HTERT RPE-1 (cell line): Measurements from ENCODE around the gene IFNG-AS1.

Source experiments
- in situ Hi-C: fragments of 300-500 bp; cut with MboI; formaldehyde crosslinking; loops from 4 replicates; pipeline ENCODE4 v1.14.3; 2020; ENCODE audit warnings: low sequenced_read_pairs

Gene IFNG-AS1

DNA sequence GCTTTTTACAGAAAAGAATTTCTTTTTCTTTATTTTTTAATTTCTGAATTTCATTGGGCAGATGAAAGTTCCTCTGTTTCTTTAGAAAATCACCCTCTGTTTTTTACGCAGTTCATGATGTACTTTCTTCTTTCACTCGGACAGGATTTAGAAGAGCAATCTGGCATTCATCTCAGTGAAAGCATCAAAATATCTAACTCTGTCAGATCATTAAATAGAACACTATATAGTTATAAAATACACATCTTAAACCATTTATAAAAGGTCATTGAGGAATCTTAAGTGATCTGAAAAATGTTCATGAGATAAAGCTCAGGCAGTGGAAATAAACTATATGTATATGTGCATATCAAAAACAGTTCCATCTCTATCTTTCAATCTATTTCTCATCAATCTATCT is 3.9 kb downstream of the IFNG-AS1 start:
- in situ Hi-C loops: no loop called here

DNA sequence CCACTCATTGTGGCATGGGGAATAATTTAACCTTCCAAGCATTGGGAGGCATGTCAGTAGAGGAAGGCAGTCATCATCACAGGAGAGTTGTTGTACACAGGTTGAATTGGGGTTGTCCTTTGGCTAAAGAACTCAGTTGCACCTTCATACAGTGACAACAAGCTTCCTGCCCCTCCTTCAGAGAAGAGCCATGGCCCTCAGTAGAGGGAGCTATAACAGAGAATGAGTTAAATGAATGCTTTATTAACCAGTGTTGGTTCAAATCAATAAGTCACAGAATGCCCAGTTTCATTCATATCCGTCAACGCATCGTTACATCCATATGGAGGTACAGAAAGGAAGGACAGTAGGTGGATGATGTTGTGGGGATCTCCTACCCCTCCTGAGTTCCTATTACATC is 4.8 kb downstream of the IFNG-AS1 start:
- in situ Hi-C loops: no loop called here

DNA sequence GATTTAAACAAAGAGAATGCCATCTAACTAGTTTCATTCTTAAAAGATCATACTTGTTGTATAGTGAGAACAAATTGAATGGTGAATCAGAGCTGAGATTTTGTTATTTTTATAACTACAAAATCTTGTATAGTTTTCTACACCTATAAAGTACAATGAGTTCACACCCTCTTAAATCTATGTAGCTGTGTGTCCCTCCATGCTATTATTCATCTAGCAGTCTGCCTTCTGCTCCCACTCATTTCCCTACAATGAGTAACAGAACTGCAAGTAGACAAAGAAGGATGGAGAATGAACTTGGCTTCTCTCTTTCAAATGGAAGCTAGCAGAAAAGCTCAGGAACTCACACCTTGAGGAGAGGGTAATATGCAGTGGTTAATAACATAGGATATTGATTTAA is 7.1 kb downstream of the IFNG-AS1 start:
- in situ Hi-C loops: no loop called here

DNA sequence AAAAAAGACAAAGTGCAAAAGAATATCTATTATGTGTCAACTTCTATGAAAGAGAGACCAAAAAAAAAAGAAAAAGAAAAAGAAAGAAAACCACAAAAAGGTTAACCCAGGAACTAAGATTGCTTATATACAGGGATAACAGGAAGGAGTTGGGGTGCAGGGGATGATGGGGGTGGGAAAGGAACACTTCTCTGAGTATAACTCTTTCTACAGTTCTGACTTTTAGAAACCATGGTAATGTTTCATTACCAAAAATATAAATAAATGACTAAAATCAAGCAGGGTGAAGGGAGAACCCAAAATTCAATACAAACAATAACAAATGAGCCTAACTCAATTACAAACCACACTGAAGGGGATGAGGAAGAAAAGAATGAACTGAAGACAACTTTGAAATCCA is 9.1 kb downstream of the IFNG-AS1 start:
- in situ Hi-C loops: no loop called here

DNA sequence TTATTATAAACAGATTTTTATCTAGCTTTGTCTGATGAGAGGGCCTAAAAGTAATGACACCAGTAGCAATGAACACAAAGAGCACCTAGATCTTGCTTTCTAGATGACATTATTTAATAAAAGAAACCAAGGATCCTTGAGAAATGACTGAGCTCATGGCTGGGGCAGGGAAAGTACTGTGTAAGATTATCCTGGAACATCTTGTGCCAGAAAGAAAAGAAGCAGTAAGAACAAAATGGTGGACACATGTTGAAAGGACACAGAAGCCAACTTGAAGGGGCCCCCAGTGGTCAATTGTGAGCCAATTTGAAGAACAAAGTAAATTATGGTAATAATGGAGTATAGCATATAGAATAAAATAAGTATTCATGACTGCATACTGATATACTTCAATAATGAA is 10.0 kb downstream of the IFNG-AS1 start:
- in situ Hi-C loops: no loop called here

DNA sequence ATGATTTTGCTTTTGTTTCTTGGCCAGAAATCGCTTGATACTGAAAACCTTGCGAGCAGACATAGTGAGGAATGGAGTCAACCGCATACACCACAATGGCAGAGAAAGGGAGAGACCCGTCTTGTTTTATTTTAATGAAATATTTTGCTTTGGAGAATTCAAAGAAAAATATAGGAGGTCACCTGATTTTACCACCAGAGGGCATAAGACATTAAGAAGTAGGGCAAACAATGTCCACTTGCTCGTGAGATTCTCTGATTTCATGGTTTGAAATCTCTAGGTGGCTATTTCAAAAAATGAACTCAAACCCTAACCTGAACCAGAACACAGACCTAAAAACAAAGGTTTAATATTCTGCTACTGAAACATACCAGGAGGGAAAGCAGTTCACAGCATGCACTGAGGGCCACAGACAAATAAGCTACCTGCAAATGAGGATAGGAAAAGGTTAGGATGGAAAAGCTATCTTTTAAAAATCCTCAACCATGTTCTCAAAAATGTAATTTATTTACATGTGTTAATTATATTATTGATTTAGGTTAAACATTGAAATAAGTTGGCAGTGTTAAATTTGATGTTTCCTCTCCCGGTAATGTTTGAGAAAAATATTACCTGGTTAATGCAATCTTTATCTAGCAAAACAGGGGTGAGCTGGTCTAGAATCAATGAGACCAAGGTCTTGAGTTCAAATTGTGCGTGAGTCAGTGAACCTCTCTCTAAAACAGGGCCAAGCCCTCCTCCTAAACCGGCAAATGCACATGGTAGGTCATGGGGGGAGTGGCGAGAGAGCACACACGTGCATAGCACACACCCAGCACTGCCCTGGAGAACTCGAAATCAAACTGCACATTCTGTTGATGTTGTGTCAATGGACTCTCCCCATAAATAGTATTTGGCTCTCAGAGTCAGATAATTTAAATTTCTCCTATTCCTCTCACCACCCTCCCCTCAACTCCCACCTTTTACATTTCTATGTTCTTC is 12.5 kb downstream of the IFNG-AS1 start:
- in situ Hi-C loops: no loop called here

DNA sequence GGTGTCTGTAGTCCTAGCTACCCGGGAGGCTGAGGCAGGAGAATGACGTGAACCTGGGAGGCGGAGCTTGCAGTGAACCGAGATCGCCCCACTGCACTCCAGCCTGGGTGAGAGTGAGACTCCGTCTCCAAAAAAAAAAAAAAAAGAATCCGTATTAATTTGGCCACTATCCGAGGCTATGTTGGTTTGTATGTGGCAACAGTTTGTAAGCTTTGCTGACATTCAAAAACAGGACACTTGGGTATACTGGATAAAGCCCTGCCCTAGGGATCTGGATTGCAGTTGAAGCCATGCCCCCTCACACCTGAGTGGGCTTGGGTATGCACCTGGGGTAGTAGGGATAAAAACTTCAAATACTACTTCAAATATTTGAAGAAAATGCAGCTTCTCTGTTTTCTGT is 14.5 kb downstream of the IFNG-AS1 start:
- in situ Hi-C loops: no loop called here

DNA sequence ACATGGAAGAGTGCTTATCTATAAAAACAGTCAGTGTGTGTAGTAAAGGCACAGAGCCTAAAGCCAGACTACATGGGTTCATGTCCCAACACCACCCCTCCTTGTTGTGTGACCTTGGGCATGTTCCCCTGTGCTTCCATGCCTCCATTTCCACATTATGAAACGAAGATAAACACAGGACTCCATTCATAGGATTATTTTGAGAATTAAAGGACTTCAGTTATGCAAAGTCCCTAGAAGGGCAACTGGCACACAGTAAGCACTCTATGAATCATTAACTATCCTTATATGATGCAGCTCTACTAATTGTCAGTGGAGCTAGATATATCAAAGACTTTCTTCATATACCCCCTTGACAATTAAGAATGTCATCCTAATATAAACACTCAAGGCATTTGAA is 17.8 kb downstream of the IFNG-AS1 start:
- in situ Hi-C loops: no loop called here

DNA sequence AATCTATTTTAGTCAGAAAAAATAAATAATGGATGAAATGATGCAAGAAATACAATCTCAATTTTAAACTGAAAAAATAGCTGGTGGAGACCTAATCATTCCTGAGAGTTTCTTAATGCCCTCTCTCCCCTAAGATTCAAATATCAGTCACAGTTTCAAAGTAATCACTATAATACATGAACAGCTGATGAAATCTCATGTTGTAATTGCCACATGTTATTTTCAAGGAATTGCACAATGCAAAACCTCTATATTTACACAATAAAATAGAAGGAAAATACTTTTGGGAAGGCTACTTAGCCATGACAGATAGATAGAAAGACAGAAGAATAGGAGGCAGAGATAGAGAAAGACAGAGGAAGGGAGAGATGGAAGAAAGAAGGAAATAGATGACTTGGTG is 18.2 kb downstream of the IFNG-AS1 start:
- in situ Hi-C loops: no loop called here

DNA sequence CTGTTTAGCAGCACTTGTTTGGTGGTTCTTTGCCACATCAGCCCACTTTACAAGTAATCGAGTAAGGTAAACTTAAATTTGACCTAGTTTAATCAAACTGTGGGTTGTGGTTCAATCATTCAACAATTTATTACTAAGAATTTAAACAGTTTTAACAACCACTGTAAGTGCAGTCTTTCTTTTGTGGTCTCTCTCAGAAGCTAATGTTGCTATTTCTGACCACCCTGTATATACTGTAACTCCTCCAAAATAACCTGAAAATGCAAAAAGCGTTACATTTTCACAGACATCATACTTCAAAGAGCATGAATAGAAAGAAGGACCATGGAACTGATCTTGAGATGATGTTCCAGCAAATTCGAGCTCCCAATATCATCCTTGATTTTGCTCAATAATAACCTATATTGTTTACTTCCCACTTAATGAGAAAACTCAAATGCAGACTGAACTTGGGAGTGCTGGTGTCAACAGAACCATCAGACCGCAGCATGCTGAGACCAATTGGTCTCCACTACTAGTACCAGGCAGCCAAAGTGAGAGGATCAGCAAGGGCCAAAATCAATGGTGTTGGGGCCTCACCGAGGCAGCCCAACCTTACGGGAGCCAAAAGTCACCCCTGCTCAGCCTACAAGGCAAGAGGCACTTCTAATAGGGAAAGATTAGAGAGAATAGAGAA is 22.1 kb downstream of the IFNG-AS1 start:
- in situ Hi-C loops: no loop called here

DNA sequence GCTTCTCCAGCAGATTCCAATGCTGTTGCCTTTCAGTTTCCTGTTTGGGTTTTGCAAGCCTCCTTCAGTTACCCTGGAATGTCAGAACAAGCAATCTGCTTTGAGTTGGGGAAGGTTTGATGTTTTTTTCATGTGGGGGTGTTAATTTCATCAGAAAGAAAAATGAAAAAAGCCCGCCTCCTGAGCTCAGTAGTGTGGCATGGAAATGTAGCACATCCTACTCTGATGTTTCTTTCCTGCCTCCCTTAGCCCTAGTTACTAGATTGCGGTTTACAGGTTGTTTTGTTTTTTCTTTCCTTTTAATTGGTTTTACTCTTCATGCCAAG is 22.6 kb downstream of the IFNG-AS1 start:
- in situ Hi-C loops: no loop called here

DNA sequence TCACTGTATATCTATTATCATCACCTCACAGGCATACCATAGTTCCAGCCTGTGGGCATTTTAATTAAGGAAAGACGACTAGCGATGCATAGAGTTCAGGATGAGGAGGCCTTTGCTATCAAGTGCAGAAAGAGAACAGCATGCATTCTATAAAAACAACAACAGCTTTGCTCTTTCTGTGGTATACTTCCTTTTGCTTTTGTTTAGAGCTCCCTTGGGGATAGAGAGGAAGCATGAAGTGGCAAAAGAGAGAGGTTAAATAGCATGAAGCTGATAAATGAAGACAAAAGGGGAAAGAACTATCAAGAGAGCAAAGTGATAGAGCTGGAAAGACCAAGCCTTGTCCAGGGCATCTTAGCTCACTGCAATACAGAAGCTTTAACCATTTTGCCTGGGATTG is 23.5 kb downstream of the IFNG-AS1 start:
- in situ Hi-C loops: no loop called here

DNA sequence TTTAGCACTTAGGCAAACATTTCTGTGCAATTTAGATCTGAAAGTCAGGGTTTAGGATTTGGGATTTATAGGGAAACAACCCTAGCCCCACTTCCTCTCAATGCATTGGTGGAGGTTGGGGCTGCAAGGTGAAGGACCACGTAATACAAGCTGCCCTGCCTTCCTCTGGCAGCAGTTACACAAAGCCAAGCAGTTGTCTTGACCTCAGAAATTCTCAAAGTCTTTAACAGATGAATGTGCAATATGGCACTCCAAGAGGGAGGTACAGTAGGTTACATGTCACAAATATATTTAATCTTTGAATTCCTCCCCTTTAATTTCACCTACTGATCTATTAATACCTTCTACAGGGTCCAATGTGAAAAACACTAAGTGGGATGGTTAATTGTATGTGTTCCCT is 23.9 kb downstream of the IFNG-AS1 start:
- in situ Hi-C loops: no loop called here

DNA sequence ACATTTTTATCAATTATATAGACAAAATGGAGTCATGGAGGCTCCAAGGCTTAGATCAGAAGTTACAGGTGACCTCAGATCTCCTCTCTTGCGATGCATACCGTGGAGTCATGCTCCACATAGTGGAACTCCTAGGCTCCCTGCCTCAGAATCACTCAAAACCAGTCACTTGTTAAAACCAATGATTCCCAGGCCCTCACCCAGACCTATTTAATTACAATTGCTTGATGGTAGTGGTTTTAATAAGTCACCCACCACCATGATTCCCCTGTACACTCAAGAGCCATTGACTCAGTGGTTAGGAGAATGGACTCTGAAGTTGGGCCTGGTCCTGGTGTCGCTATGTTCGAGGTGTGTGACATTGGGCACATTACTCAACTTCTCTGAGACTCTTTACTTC is 26.9 kb downstream of the IFNG-AS1 start:
- in situ Hi-C loops: no loop called here

DNA sequence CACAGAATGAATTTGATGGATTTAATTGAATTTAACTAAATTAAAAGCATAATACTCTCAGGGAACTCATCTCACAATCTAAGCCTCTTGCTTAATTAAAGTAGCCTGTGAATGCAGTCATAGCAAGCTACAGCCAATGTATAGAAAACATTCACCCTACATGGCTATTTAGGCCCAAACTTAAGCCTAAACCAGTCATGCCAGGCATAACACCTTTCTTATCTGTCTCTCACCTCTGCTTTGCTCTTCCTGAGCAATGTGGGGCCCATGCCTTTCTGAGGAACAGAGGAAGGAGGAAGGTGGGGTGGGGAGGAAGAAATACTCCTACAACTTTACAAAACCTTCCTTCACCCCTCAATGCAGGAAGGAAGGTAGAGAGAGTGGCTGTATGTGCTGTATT is 29.1 kb downstream of the IFNG-AS1 start:
- in situ Hi-C loops: no loop called here

DNA sequence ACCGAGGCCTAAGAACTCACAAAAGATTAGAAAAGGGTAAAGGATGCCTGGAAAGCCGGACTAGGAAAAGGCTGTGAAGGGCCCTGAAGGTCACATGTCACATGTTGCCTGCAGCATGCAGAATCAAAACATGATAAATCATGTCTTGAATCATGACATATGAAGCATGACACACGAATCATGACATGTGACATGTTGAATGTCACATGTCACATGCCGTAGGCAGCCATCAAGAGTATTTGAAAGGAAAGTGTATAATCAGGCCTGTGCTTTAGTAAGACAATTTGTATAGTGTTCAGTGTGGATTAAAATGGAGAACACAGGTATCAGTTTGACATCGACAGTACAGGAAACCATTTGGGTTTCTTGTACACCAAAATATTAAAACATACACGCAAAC is 30.8 kb downstream of the IFNG-AS1 start:
- in situ Hi-C loops: no loop called here

DNA sequence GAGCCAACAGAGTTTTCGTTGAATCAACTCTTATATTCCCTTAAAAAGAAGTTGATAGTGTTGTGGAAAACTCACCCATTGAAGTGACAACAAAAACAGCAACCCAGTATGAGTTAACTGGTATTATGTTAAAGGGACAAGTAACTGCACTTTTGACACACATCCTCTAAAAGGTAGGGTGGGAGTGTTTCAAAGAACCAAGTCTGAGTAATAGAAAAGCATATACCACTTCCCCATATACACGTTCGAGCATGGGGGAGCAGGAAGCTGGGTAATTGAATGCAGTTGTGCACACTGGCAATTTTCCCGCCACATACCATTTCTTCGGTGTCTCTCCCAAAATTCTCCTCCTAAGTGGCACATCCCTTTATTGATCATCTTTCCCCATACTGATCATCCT is 31.5 kb downstream of the IFNG-AS1 start:
- in situ Hi-C loops: no loop called here

DNA sequence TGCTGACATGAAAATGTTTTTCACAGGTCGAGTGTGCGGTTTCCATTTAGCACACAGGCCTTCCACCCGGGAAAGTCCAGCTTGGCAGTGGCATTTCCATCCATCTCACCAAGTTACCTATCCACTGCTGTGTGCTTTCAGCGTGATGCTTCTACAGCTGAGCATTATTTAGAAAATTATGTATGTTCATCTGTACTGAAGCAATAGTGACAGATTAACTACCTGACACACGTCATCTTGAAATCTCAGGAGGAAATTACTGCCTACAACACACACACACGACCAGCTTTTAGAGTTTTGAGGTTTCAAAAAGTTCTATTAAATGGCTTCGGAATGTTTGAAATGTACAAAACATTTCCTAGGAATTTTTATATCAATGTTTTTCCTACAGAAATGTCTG is 39.4 kb downstream of the IFNG-AS1 start:
- in situ Hi-C loops: no loop called here

DNA sequence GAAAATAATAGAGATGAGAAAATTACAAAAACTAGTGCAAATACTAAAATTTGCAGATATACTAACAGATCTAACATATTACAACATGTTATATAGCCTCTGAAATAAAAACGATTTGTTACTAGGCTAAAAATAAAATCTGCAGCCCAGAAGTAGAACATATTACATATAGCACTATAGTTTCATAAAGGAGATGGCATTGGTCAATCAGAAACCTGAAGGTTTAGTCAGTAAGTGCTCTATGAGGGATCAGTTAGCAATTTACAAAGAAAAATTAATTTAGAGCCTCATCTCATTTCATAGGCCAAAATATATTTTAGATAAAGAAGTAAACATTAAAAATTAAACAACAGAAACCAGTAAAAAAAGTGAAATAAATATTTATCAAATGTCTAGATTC is 41.0 kb downstream of the IFNG-AS1 start:
- in situ Hi-C loops: no loop called here

DNA sequence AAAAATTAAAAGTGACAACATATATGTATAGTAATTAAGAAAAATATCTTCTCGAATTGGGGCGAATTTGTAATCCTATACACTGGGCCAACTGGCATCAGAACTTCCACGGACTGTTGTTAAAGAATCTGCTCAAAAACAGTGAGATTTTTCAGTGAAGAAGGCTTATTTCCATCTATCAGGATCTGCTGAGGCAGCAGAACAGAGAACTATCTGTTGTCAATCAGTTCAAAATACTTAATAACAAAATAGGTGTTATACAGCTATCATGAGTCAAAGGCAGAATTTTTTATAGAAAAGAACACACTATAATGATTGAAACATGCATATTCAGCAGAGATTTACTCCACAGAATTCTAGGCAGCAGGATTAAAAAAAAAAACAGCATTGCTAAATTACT is 41.9 kb downstream of the IFNG-AS1 start:
- in situ Hi-C loops: no loop called here

DNA sequence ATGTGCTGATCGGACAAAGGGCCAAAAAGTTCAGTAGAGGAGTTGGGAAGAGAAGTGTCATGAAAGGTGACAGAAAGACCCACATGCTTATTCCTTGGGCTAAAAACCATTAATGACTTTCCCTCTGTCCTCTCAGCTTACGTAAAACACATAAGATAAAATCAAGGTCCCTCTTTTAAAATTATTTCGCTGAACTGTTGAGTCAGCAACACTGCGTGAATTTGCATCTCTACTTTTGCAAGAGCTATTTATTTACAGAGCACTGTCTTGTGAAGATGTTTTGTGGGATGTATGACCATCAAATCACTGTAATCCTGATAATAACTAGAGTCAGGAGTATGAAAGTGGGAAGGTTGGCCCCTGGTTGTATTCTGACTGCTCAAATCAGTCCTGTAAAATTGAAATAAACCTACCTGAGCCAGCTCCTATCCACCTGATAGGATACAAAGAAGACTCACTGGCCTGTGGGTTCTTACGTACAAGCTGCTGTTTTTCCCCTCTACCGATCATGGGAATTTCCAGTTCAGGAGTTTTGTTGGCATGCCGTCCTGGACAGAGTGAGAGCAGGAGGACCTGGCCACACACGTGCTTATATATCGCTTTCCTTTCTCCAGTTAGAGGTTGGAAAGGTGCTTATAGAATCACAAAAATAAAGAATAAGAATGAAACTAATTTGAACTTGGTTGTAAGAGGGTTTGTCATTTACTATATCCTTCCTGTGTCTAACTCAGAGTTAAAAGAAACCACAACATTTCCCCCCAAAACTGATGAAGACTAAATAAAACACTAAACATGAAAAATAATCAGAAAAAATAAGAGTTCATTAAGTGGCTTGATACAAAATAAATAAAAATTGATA is 42.9 kb downstream of the IFNG-AS1 start:
- in situ Hi-C loops: no loop called here

DNA sequence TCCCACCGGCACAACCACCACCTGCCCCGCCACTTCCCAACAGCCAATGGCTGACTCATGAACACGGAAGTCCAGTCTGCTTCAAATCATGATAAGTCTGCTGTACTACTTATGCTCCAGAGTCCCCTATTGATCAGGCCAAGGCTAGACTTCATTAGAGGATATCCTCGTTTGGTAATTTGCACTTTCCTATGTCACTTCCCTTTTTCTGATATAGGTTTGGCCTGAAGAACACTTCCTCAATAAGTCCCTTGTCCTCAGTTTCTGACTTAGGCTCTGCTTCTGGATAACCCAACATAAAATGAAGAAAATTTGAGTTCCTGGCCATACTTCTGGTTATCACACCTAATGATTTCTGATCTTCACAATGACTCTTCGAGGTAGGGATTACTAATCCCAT is 45.3 kb downstream of the IFNG-AS1 start:
- in situ Hi-C loops: no loop called here
